BE2C (cell line): Measurements from ENCODE around the gene ATOH8.

Experiments used
- DNase-seq: peaks from one replicate; pipeline ENCODE4 v3.0.0-alpha.2; 2020
- H3K27me3 ChIP-seq: fragments of 250-450 bp; sonication (Bioruptor Pico); 2 replicates; pipeline ENCODE4 v1.5.1; 2020; ENCODE audit warnings: mild to moderate bottlenecking
- H3K36me3 ChIP-seq: fragments of 250-450 bp; sonication (Bioruptor Pico); 2 replicates; pipeline ENCODE4 v1.5.1; 2020; ENCODE audit warnings: mild to moderate bottlenecking
- H3K4me1 ChIP-seq: fragments of 250-450 bp; sonication (Bioruptor Pico); 2 replicates; pipeline ENCODE4 v1.5.1; 2020
- H3K4me3 ChIP-seq: 2 replicates; pipeline ENCODE4 v1.5.1; 2011; ENCODE audit warnings: low read depth, low read length
- H3K9me3 ChIP-seq: fragments of 250-450 bp; sonication (Bioruptor Pico); 2 replicates; pipeline ENCODE4 v1.5.1; 2020
- CTCF ChIP-seq: IDR thresholded peaks from 2 replicates; pipeline ENCODE4 v1.5.1; 2012; ENCODE audit warnings: mild to moderate bottlenecking, low read depth, low read length

ATOH8 gene

GRCh38 chr2:85801871-85802270 lies 48.1 kb downstream of the ATOH8 start:
- no peak overlapping the region for H3K4me3 ChIP-seq
- no peaks in the 10 kb centered on the region for H3K36me3 ChIP-seq
- H3K9me3 ChIP-seq: no peaks in the 10 kb centered on the region
- no peaks in the 10 kb centered on the region for H3K27me3 ChIP-seq
- TF ChIP-seq CTCF: no peak
- H3K4me1 ChIP-seq: no peaks in the 10 kb centered on the region
- DNase-seq: no peak

- no peaks in the 10 kb centered on the region for H3K27me3 ChIP-seq
- no peaks in the 10 kb centered on the region for H3K9me3 ChIP-seq
- no peak for TF ChIP-seq CTCF
- no peak overlapping the region for H3K4me3 ChIP-seq
- no peaks in the 10 kb centered on the region for H3K36me3 ChIP-seq
- no peaks in the 10 kb centered on the region for H3K4me1 ChIP-seq
- DNase-seq: no peak
Measured at GRCh38 chr2:85802354-85803103, 48.7 kb downstream of the ATOH8 start.

GRCh38 chr2:85803704-85804425 lies 50.1 kb downstream of the ATOH8 start:
- no peak overlapping the region for H3K4me3 ChIP-seq
- no peaks in the 10 kb centered on the region for H3K27me3 ChIP-seq
- H3K9me3 ChIP-seq: no peaks in the 10 kb centered on the region
- TF ChIP-seq CTCF: no peak
- DNase-seq: no peak
- H3K36me3 ChIP-seq: no peaks in the 10 kb centered on the region
- no peaks in the 10 kb centered on the region for H3K4me1 ChIP-seq

- H3K9me3 ChIP-seq: no peaks in the 10 kb centered on the region
- TF ChIP-seq CTCF: peak; percentile 48
- no peak overlapping the region for H3K4me3 ChIP-seq
- no peak for DNase-seq
- H3K36me3 ChIP-seq: no peaks in the 10 kb centered on the region
- H3K27me3 ChIP-seq: no peaks in the 10 kb centered on the region
- H3K4me1 ChIP-seq: no peaks in the 10 kb centered on the region
Measured at GRCh38 chr2:85804583-85804982, 50.8 kb downstream of the ATOH8 start.

- H3K36me3 ChIP-seq: no peaks in the 10 kb centered on the region
- no peak for DNase-seq
- no peaks in the 10 kb centered on the region for H3K9me3 ChIP-seq
- no peak for TF ChIP-seq CTCF
- no peak overlapping the region for H3K4me3 ChIP-seq
- peaks cover 6% of the 10 kb centered on the region; the same call in 1 of the 2 replicates for H3K4me1 ChIP-seq
- H3K27me3 ChIP-seq: no peaks in the 10 kb centered on the region
Measured at GRCh38 chr2:85806358-85807118, 52.7 kb downstream of the ATOH8 start.

GRCh38 chr2:85807756-85808155 lies 54.0 kb downstream of the ATOH8 start:
- TF ChIP-seq CTCF: no peak
- H3K4me1 ChIP-seq: peaks cover 6% of the 10 kb centered on the region; the same call in 1 of the 2 replicates
- no peaks in the 10 kb centered on the region for H3K9me3 ChIP-seq
- H3K36me3 ChIP-seq: no peaks in the 10 kb centered on the region
- no peak for DNase-seq
- H3K4me3 ChIP-seq: no peak overlapping the region
- no peaks in the 10 kb centered on the region for H3K27me3 ChIP-seq
